ENCODE data around the gene CHAC1. TPM values are rescaled to one million over a fixed set of nuclear protein-coding genes. Genes with fewer than 3 reads are reported as not detected.

The CHAC1 gene
- total RNA-seq, 2 donors from 2014 or later, result 0.18 to 2.7 TPM

DNA sequence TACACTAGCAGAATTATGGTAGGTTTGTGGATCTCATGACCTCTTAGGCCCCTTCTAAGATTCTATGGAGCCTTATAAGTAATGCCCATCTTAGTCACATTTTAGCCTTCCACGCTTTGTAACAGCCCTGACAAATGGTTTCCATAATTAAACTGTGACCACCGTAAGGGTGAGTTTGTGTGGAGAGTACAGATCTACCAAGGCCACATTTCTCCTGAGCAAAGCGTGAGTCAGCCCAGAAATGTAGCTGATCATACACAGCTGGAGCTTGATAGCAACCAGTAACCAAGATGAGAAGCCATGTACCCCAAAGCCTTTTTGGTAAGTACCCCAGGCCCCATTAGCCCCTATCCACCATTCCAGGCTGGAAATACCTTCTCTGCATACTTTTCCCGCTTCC lies 31.7 kb downstream of the CHAC1 start:
- TF ChIP-seq, protein P1, sequence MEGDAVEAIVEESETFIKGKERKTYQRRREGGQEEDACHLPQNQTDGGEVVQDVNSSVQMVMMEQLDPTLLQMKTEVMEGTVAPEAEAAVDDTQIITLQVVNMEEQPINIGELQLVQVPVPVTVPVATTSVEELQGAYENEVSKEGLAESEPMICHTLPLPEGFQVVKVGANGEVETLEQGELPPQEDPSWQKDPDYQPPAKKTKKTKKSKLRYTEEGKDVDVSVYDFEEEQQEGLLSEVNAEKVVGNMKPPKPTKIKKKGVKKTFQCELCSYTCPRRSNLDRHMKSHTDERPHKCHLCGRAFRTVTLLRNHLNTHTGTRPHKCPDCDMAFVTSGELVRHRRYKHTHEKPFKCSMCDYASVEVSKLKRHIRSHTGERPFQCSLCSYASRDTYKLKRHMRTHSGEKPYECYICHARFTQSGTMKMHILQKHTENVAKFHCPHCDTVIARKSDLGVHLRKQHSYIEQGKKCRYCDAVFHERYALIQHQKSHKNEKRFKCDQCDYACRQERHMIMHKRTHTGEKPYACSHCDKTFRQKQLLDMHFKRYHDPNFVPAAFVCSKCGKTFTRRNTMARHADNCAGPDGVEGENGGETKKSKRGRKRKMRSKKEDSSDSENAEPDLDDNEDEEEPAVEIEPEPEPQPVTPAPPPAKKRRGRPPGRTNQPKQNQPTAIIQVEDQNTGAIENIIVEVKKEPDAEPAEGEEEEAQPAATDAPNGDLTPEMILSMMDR (IDR thresholded peaks at IDR 0.05), result no peak
- TF ChIP-seq POLR2AphosphoS5 (IDR thresholded peaks at IDR 0.05) (no peak), POLR2A (IDR thresholded peaks at IDR 0.05) (no peak)
- intact Hi-C loops (cut with DNase I), result no loop called here
- H3K27ac ChIP-seq, result no peak overlapping the region
- DNase-seq (ENCODE audit: low spot score), result no peak
- H3K4me3 ChIP-seq, result no peak overlapping the region
- no peaks in the 10 kb centered on the region for H3K9me3 ChIP-seq
- peaks cover 7 to 12% of the 10 kb centered on the region in 2 donors for H3K36me3 ChIP-seq
- H3K4me1 ChIP-seq (replicated peaks), result no peaks in the 10 kb centered on the region
- no peaks in the 10 kb centered on the region for H3K27me3 ChIP-seq (replicated peaks; ENCODE audit: insufficient read depth)
- WGBS, result 96% methylated on average over 4 of the region's 4 CpGs

DNA sequence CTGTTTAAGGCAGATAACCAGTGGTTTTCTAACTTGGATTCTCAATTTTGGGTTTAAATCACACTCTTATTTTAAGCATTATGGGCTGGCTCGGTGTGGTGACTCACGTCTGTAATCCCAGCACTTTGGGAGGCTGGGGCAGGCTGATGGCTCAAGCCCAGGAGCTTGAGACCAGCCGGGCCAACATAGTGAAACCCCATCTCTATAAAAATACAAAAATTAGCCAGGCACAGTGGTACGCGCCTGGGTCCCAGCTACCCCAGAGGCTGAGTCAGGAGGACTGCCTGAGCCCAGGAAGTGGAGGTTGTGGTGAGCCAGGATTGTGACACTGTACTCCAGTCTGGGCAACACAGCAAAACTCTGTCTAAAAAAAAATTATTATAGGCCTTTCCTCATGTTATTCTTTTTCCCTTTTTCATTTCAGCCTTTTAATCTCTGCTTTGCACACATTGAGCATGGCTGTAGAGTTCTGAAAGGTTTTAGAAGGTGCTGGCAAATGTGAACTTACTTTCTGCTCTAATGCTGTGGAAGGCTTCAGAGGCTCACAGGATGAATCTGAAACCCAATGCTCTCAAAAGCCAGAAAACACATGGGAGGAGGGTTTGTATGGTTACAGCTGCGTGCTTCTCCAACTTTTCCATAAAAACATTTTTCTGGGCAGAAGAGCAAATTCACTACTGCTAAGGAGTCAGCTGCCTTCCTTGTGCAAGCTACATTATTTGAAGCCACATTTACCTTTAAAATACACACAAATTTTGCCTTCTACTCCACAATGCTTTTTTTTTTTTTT lies 32.5 kb downstream of the CHAC1 start:
- DNase-seq (ENCODE audit: low spot score), result no peak
- no peaks in the 10 kb centered on the region for H3K4me1 ChIP-seq (replicated peaks)
- peaks cover 6 to 8% of the 10 kb centered on the region in 2 donors for H3K36me3 ChIP-seq
- H3K27me3 ChIP-seq (replicated peaks; ENCODE audit: insufficient read depth), result no peaks in the 10 kb centered on the region
- WGBS, result 84% methylated on average over 6 of the region's 6 CpGs
- H3K9me3 ChIP-seq, result no peaks in the 10 kb centered on the region
- H3K4me3 ChIP-seq, result no peak overlapping the region
- H3K27ac ChIP-seq, result no peak overlapping the region
- intact Hi-C loops (cut with DNase I), result no loop called here
- TF ChIP-seq POLR2AphosphoS5 (IDR thresholded peaks at IDR 0.05), result no peak
- TF ChIP-seq, protein P1 (IDR thresholded peaks at IDR 0.05), result no peak
- no peak for TF ChIP-seq POLR2A (IDR thresholded peaks at IDR 0.05)

DNA sequence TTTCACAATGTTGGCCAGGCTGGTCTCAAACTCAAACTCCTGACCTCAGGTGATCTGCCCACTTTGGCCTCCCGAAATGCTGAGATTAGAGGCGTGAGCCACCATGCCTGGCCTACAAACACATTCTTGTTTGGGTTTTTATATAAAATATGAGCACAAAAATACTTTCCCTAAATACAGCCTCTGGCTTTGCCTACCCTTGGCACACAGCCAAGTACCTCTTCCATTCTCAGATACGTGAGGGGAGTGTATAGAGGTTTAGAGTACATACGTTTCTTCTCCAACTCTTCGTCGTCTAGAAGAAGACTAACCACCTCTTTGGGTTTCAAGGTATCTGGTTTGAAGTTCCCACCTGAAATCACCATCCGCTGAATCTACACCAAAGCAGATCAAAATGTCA lies 33.5 kb downstream of the CHAC1 start:
- intact Hi-C loops (cut with DNase I), result no loop called here
- no peak overlapping the region for H3K27ac ChIP-seq
- H3K9me3 ChIP-seq, result no peaks in the 10 kb centered on the region
- TF ChIP-seq, protein P1 (IDR thresholded peaks at IDR 0.05), result no peak
- TF ChIP-seq POLR2A (IDR thresholded peaks at IDR 0.05) (no peak), POLR2AphosphoS5 (IDR thresholded peaks at IDR 0.05) (no peak)
- DNase-seq (ENCODE audit: low spot score), result no peak
- peaks cover 6 to 8% of the 10 kb centered on the region in 2 donors for H3K36me3 ChIP-seq
- no peaks in the 10 kb centered on the region for H3K4me1 ChIP-seq (replicated peaks)
- 83% methylated on average over 7 of the region's 7 CpGs for WGBS
- no peaks in the 10 kb centered on the region for H3K27me3 ChIP-seq (replicated peaks; ENCODE audit: insufficient read depth)
- H3K4me3 ChIP-seq, result no peak overlapping the region

DNA sequence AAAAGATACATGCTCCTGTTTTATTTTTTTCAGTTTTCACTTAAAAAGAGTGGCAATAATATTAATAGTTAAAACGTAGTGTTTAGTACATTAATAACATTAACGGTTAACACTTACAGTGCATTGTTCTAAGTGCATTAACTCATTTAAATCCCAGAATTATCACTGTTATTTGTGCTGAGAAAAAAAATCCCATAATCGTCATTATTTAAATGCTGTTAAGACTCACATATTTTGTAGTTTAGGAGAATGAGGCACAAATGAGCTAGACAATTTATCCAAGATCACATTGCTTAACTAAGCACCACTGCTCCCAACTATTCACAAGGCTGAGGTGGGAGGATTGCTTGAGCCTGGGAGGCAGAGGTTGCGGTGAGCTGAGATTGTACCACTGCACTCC lies 34.9 kb downstream of the CHAC1 start:
- intact Hi-C loops (cut with DNase I), result no loop called here
- H3K9me3 ChIP-seq, result no peaks in the 10 kb centered on the region
- H3K27me3 ChIP-seq (replicated peaks; ENCODE audit: insufficient read depth), result no peaks in the 10 kb centered on the region
- DNase-seq (ENCODE audit: low spot score), result no peak
- H3K4me1 ChIP-seq (replicated peaks), result no peaks in the 10 kb centered on the region
- WGBS, result 92% methylated on average over 4 of the region's 4 CpGs
- TF ChIP-seq POLR2AphosphoS5 (IDR thresholded peaks at IDR 0.05), result no peak
- TF ChIP-seq POLR2A (IDR thresholded peaks at IDR 0.05), result no peak
- TF ChIP-seq, protein P1 (IDR thresholded peaks at IDR 0.05), result no peak
- H3K36me3 ChIP-seq, result peaks cover 0 to 6% of the 10 kb centered on the region in 2 donors
- no peak overlapping the region for H3K4me3 ChIP-seq
- no peak overlapping the region for H3K27ac ChIP-seq

DNA sequence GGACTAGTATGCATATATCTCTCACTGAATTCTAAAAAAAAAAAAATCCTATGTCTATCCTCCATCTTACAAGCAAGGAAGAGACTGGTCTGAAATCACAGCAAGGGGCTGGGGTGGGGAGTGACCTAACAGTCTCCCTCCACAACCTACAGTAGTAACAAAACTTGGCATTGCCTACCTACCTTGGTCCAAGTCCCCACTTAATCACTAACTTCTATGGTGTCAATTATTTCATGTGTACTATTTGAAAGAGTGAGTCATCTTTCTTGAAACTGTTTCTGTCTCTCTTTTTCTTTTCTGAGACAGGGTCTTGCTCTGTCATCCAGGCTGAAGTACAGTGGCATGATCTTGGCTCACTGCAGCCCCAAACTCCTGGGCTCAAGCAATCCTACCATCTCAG lies 36.8 kb downstream of the CHAC1 start:
- no peak for TF ChIP-seq POLR2A (IDR thresholded peaks at IDR 0.05)
- TF ChIP-seq, protein P1 (IDR thresholded peaks at IDR 0.05), result no peak
- no peak for TF ChIP-seq POLR2AphosphoS5 (IDR thresholded peaks at IDR 0.05)
- Histone ChIP-seq H3K27me3 (replicated peaks; ENCODE audit: insufficient read depth) (no peaks in the 10 kb centered on the region), H3K9me3 (no peaks in the 10 kb centered on the region), H3K4me1 (replicated peaks) (no peaks in the 10 kb centered on the region), H3K36me3 (no peaks in the 10 kb centered on the region), H3K4me3 (no peak overlapping the region), H3K27ac (no peak overlapping the region)
- DNase-seq (ENCODE audit: low spot score), result no peak
- intact Hi-C loops (cut with DNase I), result no loop called here
